Measurements from ENCODE around the gene MGST3.
"Not testable (repeated sequence)": the region's sequence is repeated elsewhere in the genome, so short reads cannot be mapped to it uniquely, and the experiment has no call there.

MGST3 gene

GRCh38 chr1:165671526-165671925, 40.5 kb downstream of the MGST3 start:
- H3K4me3 ChIP-seq (replicated peaks; ENCODE audit: low read depth, low read length) = no peak overlapping the region
- no peak for DNase-seq (ENCODE audit: extremely low read depth, low read depth)
- no peak for TF ChIP-seq CTCF (IDR thresholded peaks at IDR 0.05; ENCODE audit: low read depth, low read length, missing control alignments)

DNA sequence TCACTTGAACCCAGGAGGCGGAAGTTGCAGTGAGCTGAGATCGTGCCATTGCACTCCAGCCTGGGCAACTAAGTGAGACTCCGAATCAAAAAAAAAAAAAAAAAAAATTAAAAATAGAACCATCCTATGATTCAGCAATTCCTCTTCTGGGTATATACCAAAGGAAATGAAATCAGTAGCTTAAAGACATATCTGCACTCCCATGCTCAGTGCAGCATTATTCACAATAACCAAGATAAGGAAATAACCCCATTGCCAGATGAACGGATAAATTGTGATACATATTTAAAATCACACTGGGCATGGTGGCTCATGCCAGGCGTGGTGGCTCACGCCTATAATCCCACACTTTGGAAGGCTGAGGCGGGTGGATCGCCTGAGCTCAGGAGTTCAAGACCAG, 43.6 kb downstream of the MGST3 start:
- no peak overlapping the region for H3K4me3 ChIP-seq (replicated peaks; ENCODE audit: low read depth, low read length)
- DNase-seq (ENCODE audit: extremely low read depth, low read depth) = no peak
- no peak for TF ChIP-seq CTCF (IDR thresholded peaks at IDR 0.05; ENCODE audit: low read depth, low read length, missing control alignments)

- H3K4me3 ChIP-seq (replicated peaks; ENCODE audit: low read depth, low read length) = no peak overlapping the region
- DNase-seq (ENCODE audit: extremely low read depth, low read depth) = no peak
- TF ChIP-seq CTCF (IDR thresholded peaks at IDR 0.05; ENCODE audit: low read depth, low read length, missing control alignments) = no peak
Observed at GRCh38 chr1:165675794-165676193, 44.8 kb downstream of the MGST3 start.

DNA sequence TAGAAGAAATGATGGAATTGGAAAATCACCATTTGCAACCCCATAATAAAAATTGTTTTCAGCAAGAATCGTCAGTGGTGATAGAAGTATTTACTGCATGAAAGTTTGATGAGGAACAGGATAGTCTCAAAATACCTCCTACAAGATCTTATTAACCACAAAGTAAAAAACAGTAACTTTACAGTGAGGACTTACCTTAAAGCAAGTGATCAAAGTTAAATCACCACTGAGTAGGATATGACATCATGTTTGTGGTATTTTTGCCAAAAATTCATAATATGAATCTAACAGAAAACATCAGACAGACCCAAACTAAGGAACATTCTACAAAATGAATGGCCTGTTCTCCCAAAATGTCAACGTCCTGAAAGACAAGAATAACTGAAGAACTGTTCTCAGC, 47.5 kb downstream of the MGST3 start:
- no peak overlapping the region for H3K4me3 ChIP-seq (replicated peaks; ENCODE audit: low read depth, low read length)
- no peak for DNase-seq (ENCODE audit: extremely low read depth, low read depth)
- no peak for TF ChIP-seq CTCF (IDR thresholded peaks at IDR 0.05; ENCODE audit: low read depth, low read length, missing control alignments)

DNA sequence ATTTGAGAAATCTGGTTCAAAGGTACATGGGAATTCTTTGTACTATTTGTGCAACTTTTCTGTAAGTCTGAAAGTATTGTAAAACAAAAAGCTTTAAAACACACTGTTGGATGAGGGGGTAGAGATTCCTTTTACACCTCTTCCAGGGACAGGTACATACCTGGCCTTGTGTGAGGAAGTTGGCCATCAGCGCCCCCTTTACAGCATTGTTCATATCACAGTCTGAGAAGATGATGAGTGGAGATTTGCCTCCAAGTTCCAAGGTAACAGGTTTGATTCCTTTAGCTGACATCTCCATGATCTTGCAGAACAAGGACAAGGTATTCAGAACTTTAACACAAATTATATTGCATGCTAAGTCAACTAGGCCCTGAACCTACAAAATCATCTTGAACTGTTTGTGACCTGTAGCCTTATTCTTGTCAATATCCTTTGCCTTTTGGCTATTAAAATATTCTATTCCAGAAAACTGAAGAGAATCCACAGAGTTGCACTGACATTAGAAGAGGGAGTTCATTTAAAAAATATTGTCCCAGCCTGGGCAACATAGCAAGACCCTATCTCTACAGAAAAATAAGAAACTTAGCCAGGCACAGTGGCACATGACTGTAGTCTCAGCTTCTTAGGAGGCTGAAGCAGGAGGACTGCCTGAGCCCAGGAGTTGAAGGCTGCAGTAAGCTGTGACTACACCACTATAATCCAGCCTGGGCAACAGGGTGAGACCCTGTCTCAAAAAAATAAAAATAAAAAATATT, 48.4 kb downstream of the MGST3 start:
- TF ChIP-seq CTCF (IDR thresholded peaks at IDR 0.05; ENCODE audit: low read depth, low read length, missing control alignments) = no peak
- DNase-seq (ENCODE audit: extremely low read depth, low read depth) = no peak
- no peak overlapping the region for H3K4me3 ChIP-seq (replicated peaks; ENCODE audit: low read depth, low read length)

DNA sequence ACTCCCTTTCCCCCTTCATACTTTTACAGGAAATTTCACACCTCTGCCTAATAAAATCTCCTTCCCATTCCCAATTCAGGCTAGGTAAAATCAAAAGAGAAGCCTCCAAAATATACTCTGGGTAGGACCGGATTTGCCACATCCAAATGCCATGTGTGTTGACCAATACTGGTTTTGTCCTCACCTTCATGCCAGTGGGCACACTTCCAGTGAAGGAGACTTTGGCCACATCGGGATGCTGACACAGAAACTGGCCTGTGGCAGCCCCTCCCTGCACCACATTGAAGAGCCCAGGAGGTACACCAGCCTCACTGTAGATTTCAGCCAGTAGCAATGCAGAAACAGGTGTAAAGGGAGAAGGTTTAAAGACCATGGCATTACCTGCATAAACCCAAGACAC, 49.3 kb downstream of the MGST3 start:
- TF ChIP-seq CTCF (IDR thresholded peaks at IDR 0.05; ENCODE audit: low read depth, low read length, missing control alignments) = no peak
- no peak for DNase-seq (ENCODE audit: extremely low read depth, low read depth)
- H3K4me3 ChIP-seq (replicated peaks; ENCODE audit: low read depth, low read length) = no peak overlapping the region

- DNase-seq (ENCODE audit: extremely low read depth, low read depth); H3K4me3 ChIP-seq (replicated peaks; ENCODE audit: low read depth, low read length): not testable (repeated sequence)
Observed at GRCh38 chr1:165680773-165681172, 49.7 kb downstream of the MGST3 start.
